AG08395 (cell line): ENCODE results near the gene MINDY1.

Experiments
- DNase-seq: peaks from one replicate; pipeline ENCODE4 v3.0.0; 2012; ENCODE audit warnings: mixed read lengths, low spot score

The MINDY1 gene

GRCh38 chr1:151011154-151011850, 4.6 kb upstream of the MINDY1 start:
- DNase-seq = no peak

DNA sequence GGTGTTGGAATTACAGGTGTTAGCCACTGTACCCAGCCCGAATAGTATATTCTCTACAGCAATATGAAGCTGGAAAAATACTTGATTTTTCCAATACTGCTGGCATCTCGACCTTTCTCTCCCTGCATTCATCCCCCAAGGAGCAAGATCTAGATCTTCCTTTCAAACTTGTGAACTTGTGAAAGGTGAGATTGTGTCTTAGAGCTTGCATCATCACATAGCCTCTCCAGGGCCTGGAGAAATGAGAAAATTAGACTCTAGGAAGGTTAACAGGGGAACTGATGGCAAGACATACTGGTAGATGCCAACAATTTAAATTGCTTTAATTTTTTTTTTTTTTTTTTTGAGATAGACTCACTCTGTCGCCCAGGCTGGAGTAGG, 3.6 kb upstream of the MINDY1 start:
- no peak for DNase-seq

DNA sequence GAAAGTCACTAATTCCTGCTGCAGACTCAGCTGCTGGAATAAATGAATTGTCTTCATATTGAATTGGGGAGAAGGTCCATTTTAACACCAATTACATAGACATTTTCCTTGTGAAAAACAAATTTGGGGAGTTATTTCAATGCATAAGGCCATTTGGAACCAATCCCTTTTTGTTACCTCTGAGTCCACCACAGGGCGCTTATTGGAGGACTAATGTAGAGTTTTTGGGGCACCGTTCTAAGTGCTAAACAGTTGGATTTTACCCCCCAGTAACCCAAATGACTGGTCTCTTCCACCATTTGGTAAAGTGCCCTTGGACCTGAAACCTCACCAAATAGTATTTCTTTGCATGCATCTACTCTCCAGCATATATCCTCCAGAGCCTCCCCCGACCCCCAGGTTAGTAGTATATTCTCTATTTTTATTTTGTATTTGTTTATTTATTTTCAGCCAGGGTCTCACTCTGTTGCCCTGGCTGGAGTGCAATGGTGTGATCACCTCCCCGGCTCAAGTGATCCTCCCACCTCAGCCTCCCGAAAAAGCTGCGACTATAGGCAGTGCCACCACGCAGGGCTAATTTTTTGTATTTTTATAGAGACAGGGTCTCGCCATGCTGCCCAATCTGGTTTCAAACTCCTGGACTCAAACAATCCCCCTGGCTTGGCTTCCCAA, 3.1 kb upstream of the MINDY1 start:
- DNase-seq = no peak

GRCh38 chr1:151009206-151009587, 2.5 kb upstream of the MINDY1 start:
- DNase-seq = peak; percentile 33

DNA sequence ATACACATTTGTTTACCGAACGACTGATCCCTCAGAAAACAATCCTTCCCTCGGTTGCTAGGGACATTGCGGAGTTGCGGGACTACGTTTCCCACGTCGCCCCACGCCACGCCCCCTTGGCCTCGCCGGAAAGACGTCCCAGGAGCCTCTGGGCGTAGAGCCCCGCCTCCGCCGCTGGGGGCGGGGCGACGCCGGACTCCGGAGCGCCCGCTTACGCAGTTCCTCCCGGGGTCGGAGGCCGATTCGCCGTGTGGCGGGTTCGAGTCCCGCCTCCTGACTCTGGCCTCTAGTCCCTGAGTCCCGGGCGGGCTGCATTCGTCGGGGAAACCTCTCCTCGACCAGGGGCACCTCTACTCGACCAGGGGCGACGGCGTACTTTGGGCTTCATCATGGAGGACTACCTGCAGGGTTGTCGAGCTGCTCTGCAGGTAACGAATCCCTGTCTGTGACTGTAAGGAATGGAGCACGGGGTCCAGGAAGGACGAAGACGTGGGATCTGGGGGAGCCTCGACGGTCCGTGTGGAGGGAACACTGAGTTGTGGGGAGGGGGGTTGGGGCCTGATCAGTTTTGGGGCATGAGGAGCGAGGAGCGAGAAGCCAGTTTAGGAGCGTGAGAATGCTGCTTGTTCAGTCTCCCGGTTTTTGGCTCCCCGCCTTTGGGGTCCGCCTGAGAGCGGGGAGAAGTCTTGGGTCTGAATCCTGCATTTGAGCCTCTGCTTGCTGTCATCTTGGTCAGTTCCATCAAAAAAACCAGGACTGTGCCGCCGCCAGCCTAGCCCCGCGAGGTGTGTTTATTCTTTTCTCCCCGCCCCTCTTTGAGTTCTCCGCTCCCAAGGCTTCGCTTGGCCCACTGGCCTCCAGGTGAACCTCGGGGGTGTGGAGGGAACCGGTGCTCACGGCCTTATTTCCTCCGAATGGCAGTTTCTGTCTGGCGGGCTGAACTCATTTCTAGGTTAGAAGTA, 1.8 kb upstream of the MINDY1 start, which contains the start of gene PRUNE1:
Gene PRUNE1, plus strand, starts transcription at position 206 of the 962 bp plus-strand sequence. Its CDS starts 184 bp downstream, at position 390.
- DNase-seq = peak; percentile 99

GRCh38 chr1:151007853-151008243, 1.1 kb upstream of the MINDY1 start:
- DNase-seq = no peak

DNA sequence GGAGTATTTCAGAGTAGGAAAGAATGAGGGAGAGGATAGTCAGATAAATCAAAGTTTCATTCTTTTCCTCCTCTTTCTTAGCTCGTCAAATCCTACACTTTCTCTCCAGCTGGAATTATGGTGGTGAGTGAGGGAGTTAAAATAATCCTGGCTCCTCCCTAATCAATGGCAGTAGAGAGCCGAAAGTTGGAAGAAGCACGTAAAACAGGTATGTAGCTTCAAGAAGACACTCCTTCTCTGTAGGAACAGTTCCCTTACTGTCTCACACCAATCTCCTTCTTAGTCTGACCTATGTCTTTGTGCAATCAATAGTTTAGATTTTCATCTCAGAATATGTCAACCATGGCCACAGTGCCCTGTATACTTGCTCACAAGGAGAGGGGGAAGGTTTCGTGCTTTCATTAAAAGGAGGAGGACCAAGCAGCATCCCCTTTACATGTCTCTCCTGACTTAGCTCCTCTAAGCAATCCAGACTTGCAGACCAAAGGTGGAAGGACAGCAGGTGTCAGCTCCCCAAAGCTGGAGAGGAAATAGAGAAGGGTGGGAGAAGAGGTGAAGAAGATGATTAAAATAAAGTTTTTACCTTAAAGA, 878 bp downstream of the MINDY1 start:
- no peak for DNase-seq

DNA sequence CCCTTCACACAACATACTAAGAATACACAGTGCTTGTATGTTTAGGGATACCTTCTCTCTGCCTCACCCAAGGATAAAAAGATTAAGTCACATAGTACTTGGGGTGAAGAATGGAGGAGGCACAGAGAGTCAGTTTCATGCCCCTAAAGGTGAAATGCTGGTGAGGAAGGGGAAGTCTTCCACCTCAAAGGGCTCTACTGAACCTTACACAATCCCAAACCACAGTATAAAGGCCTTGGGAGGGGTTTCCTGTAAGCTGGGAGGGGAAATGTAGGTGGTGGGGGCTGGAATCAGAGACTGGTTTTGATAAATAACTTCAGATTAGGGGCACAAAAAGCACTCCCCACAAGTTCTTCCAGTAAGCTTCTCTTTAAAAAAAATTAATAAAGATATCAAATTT, 3.5 kb downstream of the MINDY1 start:
- no peak for DNase-seq

DNA sequence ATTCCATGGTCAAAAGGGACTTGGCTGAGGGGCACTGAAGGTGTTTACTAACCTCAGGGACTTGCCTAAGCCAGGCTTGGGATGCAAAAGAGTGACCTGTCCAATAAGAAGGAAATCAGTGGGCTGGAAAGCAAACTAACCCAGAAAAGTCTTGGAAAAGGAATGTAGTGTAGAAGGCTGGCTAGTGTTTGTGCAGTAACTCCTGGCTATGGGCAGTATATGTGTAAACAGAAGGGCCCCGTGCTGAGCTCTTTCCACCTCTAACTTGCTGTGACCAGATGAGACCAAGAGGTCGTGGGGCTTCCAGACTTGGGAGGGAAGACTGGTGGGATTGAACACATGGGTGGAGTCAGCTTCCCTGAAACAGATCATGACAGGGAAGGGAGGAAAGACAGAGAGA, 4.1 kb downstream of the MINDY1 start:
- DNase-seq = no peak

- DNase-seq = no peak
Measured at GRCh38 chr1:151002051-151002450, 4.7 kb downstream of the MINDY1 start.

DNA sequence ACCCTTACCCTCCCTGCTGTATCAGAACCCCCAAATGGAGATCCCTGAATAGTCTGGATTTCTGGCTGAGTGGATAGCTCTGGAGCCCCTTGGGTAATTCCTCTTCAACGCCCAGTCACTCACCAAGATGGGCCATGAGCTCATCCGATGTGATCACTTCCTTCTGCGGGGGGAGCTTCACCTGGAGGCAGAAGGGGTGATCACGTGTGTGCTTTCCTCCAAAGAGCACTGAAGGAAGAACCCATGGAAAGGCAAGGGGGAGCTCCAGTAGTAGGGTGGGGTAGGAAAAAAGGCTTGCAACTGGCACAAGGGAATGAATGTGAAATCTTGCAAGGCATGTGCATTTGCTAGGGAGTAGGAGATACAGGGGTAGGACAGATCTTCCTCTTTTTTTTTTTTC, 5.1 kb downstream of the MINDY1 start:
- DNase-seq = no peak

- no peak for DNase-seq
Measured at GRCh38 chr1:151000408-151000807, 6.3 kb downstream of the MINDY1 start.

DNA sequence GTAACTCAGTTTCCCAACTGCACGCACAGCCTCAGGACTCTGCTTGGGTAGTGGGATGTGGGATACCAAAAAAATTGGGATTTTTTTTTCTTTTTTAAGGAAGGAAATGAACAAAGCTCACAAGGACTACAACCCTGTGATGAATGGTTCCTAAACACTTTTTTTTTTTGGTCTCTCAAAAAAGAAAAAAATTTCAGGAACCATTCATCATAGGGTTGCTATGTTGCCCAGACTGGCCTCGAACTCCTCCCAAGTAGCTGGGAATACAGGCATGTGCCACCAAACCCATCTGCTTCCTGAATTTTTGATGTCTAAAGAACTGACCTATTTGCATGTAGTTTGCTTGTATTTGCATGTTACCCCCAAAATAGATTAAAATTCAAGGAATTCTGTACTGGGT, 6.8 kb downstream of the MINDY1 start:
- DNase-seq = no peak

DNA sequence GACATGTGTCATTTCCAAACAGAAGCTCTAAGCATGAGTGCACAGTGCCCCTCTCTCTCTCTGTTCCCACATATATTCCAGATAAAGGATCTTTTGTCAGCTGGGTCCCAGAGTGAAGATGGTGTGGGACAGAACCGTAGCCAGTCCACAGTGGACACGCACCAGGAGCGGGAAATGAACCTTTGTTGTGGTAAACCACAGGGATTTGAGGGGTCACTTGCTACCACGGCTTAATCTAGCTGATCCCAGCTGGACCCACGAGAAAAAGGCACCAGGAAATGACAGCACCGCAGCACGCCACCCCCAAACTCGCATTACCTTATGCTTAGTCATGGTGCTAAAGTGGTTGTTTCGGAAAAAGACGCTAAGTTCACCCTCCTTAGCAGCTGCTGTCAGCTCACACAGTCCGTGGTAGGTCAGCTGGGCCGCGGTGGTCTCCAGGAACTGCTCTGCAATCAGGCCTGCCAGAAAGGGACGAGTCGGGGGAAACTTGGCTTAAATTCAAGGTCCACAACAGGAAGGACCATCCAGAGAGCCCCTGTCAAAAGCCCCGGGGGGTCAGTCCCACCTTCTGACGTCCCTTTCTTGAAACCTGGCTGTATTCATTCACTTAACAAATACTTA, 7.5 kb downstream of the MINDY1 start:
- no peak for DNase-seq

DNA sequence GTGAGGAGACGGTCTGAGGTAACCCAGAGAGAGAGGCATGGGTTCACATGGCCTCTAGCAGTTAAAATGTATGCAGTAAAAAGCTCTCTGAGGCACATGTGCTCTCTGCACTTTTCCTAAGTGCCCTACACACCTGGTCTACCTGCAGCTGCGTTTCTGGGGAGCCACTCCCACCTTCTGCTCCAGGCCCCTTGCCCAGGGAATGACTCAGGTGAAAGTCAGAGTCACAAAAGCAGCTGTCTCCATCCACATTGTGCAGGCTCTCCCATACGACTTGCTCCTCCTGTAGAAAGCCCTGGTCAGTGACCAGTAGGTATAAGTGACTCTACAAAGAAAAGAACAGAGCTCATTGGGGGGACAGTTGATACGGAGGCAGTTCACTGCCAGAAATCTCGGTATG, 8.8 kb downstream of the MINDY1 start:
- DNase-seq = no peak

- DNase-seq = no peak
Measured at GRCh38 chr1:150997126-150997872, 9.4 kb downstream of the MINDY1 start.

DNA sequence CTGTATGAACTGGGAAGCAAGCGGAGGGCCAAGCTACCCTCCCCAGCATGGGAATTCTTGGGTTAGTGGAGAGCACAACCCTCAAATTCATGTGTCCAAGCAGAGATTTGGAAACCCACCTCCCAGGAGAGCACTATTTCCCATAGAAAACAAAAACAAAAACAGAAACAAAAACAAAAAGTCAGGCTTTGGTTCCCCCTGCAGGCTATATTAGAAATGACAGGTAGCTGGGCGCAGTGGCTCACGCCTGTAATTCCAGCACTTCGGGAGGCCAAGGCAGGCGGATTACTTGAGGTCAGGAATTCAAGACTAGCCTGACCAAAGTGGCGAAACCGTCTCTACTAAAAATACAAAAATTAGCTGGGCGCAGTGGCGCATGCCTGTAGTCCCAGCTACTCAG, 10.8 kb downstream of the MINDY1 start:
- peak; percentile 34 for DNase-seq

DNA sequence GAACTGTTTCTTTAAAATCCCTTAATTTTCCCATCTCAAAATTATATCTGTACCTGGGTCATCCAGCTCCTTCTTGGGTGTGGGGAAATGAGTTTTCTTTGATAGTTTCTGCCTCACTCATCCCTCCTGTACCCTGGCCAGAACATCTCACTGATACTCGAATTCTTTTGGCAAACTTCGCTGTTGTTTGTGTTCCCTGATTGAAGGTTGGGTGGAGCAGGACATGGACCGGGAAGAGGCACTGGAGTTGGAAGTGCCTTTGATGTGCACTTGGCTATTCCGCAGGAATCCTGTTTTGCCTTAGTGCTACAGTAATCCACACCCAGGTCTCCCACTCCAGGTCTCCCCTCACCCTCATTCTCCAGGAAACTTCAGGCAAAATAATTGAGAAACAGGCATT, 11.2 kb downstream of the MINDY1 start:
- DNase-seq = no peak

GRCh38 chr1:150994248-150994647, 12.5 kb downstream of the MINDY1 start:
- no peak for DNase-seq

- DNase-seq = no peak
Measured at GRCh38 chr1:150992626-150993025, 14.1 kb downstream of the MINDY1 start.

- no peak for DNase-seq
Measured at GRCh38 chr1:150987924-150988323, 18.8 kb downstream of the MINDY1 start.
